NOMO-1 (cell line): Measurements from ENCODE around the gene PTPN11.
"Not testable (repeated sequence)": the region's sequence is repeated elsewhere in the genome, so short reads cannot be mapped to it uniquely, and the experiment has no call there.

Experiments used
- DNase-seq, 2 experiments: peaks; one replicate each; lab custom pipeline; 2025; ENCODE audit not compliant: unreplicated experiment in 2 of 2; lab: John Stamatoyannopoulos, UW

Gene PTPN11

GRCh38 chr12:112418608-112419296 lies at the start of gene PTPN11:
TSS of gene PTPN11 (plus strand) at chr12:112418947. CDS start at chr12:112419112, 165 bp downstream.
- DNase-seq: peak; percentile 69 to 75

- no peak for DNase-seq
Observed at GRCh38 chr12:112370199-112370598, 48.5 kb upstream of the PTPN11 start.

- no peak for DNase-seq
Observed at GRCh38 chr12:112370868-112371510, 47.8 kb upstream of the PTPN11 start.

- no peak for DNase-seq
Observed at GRCh38 chr12:112374166-112374740, 44.5 kb upstream of the PTPN11 start.

GRCh38 chr12:112375105-112375504 lies 43.6 kb upstream of the PTPN11 start:
- DNase-seq: no peak

GRCh38 chr12:112380663-112381405 lies 37.9 kb upstream of the PTPN11 start:
- no peak for DNase-seq

- no peak for DNase-seq
Observed at GRCh38 chr12:112381406-112381882, 37.3 kb upstream of the PTPN11 start.

- peak; percentile 88 to 89 for DNase-seq
Observed at GRCh38 chr12:112381883-112382796, 36.6 kb upstream of the PTPN11 start, which contains the start of gene HECTD4. TSS of gene HECTD4 (minus strand) at chr12:112382431. CDS start at chr12:112382128, 303 bp downstream.

- no peak for DNase-seq
Observed at GRCh38 chr12:112382866-112383265, 35.9 kb upstream of the PTPN11 start.

- peak; percentile 53 to 65 for DNase-seq
Observed at GRCh38 chr12:112386726-112387125, 32.0 kb upstream of the PTPN11 start.

GRCh38 chr12:112389228-112389627 lies 29.5 kb upstream of the PTPN11 start:
- no peak for DNase-seq

GRCh38 chr12:112389922-112390654 lies 28.7 kb upstream of the PTPN11 start:
- not testable (repeated sequence) for DNase-seq

- DNase-seq: no peak
Observed at GRCh38 chr12:112393328-112393727, 25.4 kb upstream of the PTPN11 start.

- DNase-seq: no peak
Observed at GRCh38 chr12:112401054-112401453, 17.7 kb upstream of the PTPN11 start.

- DNase-seq: no peak
Observed at GRCh38 chr12:112401903-112402498, 16.7 kb upstream of the PTPN11 start.

GRCh38 chr12:112406519-112407488 lies 11.9 kb upstream of the PTPN11 start:
- no peak for DNase-seq

GRCh38 chr12:112407683-112408082 lies 11.1 kb upstream of the PTPN11 start:
- DNase-seq: not testable (repeated sequence)

- peak in 1 of 2 experiments; percentile 44 for DNase-seq
Observed at GRCh38 chr12:112408621-112409020, 10.1 kb upstream of the PTPN11 start.
